MM.1S (cell line): Measurements from ENCODE around the gene MARCKSL1.
"Not testable (repeated sequence)": the region's sequence is repeated elsewhere in the genome, so short reads cannot be mapped to it uniquely, and the experiment has no call there.

ENCODE experiments used
- DNase-seq: peaks from one replicate; pipeline ENCODE4 v3.0.0-alpha.2; 2015
- H2AFZ ChIP-seq: fragments of 300-600 bp; sonication (generic); 2 replicates; pipeline ENCODE4 v1.6.0; 2016; ENCODE audit warnings: antibody characterized with exemption, low read length
- H3F3A ChIP-seq: fragments of 300-600 bp; sonication (generic); 2 replicates; pipeline ENCODE4 v1.6.1; 2016; ENCODE audit warnings: mild to moderate bottlenecking, antibody characterized with exemption, low read length, moderate library complexity, mixed read lengths; ENCODE audit not compliant: insufficient read depth
- H3K27ac ChIP-seq: fragments of 300-600 bp; sonication (generic); 2 replicates; pipeline ENCODE4 v1.5.1; 2016; ENCODE audit warnings: mild to moderate bottlenecking, low read length
- H3K27me3 ChIP-seq: fragments of 300-600 bp; sonication (generic); replicated peaks from 2 replicates; pipeline ENCODE4 v1.6.0; 2016; ENCODE audit warnings: low read length; ENCODE audit not compliant: insufficient read depth
- H3K36me3 ChIP-seq: fragments of 300-600 bp; sonication (generic); replicated peaks from 2 replicates; pipeline ENCODE4 v1.6.1; 2016; ENCODE audit warnings: mild to moderate bottlenecking, low read length, mixed read lengths; ENCODE audit not compliant: insufficient read depth
- H3K4me1 ChIP-seq: fragments of 300-600 bp; sonication (generic); 2 replicates; pipeline ENCODE4 v1.6.1; 2016; ENCODE audit warnings: low read length, mixed read lengths
- H3K4me2 ChIP-seq: fragments of 300-600 bp; sonication (generic); 2 replicates; pipeline ENCODE4 v1.6.0; 2016; ENCODE audit warnings: low read depth, low read length
- H3K4me3 ChIP-seq: fragments of 300-600 bp; sonication (generic); 2 replicates; pipeline ENCODE4 v1.5.1; 2016; ENCODE audit warnings: low read length, mixed read lengths
- H3K79me2 ChIP-seq: fragments of 300-600 bp; sonication (generic); 2 replicates; pipeline ENCODE4 v1.6.1; 2016; ENCODE audit warnings: mixed run types, low read length, mixed read lengths
- H3K9ac ChIP-seq: fragments of 300-600 bp; sonication (generic); 2 replicates; pipeline ENCODE4 v1.6.1; 2016; ENCODE audit warnings: low read length, mixed read lengths
- H3K9me2 ChIP-seq: fragments of 300-600 bp; sonication (generic); replicated peaks from 2 replicates; pipeline ENCODE4 v1.6.1; 2016; ENCODE audit warnings: mild to moderate bottlenecking, low read length, mixed read lengths; ENCODE audit not compliant: insufficient read depth
- H3K9me3 ChIP-seq: fragments of 300-600 bp; sonication (generic); replicated peaks from 2 replicates; pipeline ENCODE4 v1.6.1; 2016; ENCODE audit warnings: mild to moderate bottlenecking, low read length, mixed read lengths; ENCODE audit not compliant: insufficient read depth
- H4K20me1 ChIP-seq: fragments of 300-600 bp; sonication (generic); 2 replicates; pipeline ENCODE4 v1.6.1; 2016; ENCODE audit warnings: mild to moderate bottlenecking, low read length, moderate library complexity, mixed read lengths; ENCODE audit not compliant: insufficient read depth
- EZH2 ChIP-seq: fragments of 300-600 bp; sonication (generic); optimal IDR thresholded peaks from 2 replicates; pipeline ENCODE3; 2017; ENCODE audit warnings: low read depth, mild to moderate bottlenecking, antibody characterized with exemption, low read length, mixed read lengths
- EZH2phosphoT487 ChIP-seq: fragments of 300-600 bp; sonication (generic); IDR thresholded peaks from 2 replicates; pipeline ENCODE4 v1.6.1; 2018; ENCODE audit warnings: antibody characterized with exemption, low read length
- TF ChIP-seq, protein P1 (sequence below): fragments of 300-600 bp; sonication (generic); IDR thresholded peaks from 2 replicates; pipeline ENCODE4 v1.5.1; 2016; ENCODE audit warnings: antibody characterized with exemption, low read length, mixed read lengths

Gene MARCKSL1

DNA sequence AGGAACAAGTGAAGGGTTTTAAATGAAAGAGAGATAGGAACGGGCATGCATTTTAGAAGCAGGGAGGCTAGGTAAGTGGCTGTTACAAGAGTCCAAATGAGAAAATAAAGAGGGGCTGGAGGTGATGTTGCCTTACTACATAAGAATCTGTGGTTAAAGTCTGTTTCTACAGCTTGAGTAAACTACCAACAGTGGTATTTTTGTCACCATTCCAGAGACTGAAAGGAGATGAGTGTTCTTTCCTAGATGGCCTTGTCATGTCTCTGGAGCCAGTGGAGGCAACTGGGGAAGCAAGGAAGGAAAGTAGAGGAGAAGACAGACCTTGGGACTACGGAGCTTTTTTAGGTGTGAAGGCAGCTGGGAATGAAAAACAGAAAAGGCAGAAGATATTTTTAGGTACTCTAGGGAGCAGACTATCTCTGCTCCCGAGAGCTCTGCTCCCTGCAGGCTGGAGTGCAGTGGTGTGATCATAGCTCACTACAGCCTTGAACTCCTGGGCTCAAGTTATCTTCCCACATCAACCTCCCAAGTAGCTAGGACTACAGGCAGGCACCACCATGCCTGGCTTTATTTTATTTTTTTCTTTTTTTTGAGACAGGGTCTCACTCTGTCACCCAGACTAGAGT is 31.9 kb downstream of the MARCKSL1 start:
- Histone ChIP-seq H4K20me1 (no peaks in the 10 kb centered on the region), H3K79me2 (peaks cover 95% of the 10 kb centered on the region), H3K4me1 (no peaks in the 10 kb centered on the region), H3K27me3 (no peaks in the 10 kb centered on the region), H3F3A (no peaks in the 10 kb centered on the region), H3K9me2 (no peaks in the 10 kb centered on the region), H2AFZ (no peak overlapping the region), H3K36me3 (peaks cover 20% of the 10 kb centered on the region), H3K4me3 (no peak overlapping the region), H3K4me2 (no peak overlapping the region), H3K9ac (no peak overlapping the region), H3K9me3 (no peaks in the 10 kb centered on the region), H3K27ac (no peak overlapping the region)
- TF ChIP-seq, protein P1, sequence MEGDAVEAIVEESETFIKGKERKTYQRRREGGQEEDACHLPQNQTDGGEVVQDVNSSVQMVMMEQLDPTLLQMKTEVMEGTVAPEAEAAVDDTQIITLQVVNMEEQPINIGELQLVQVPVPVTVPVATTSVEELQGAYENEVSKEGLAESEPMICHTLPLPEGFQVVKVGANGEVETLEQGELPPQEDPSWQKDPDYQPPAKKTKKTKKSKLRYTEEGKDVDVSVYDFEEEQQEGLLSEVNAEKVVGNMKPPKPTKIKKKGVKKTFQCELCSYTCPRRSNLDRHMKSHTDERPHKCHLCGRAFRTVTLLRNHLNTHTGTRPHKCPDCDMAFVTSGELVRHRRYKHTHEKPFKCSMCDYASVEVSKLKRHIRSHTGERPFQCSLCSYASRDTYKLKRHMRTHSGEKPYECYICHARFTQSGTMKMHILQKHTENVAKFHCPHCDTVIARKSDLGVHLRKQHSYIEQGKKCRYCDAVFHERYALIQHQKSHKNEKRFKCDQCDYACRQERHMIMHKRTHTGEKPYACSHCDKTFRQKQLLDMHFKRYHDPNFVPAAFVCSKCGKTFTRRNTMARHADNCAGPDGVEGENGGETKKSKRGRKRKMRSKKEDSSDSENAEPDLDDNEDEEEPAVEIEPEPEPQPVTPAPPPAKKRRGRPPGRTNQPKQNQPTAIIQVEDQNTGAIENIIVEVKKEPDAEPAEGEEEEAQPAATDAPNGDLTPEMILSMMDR = no peak
- TF ChIP-seq EZH2phosphoT487 (no peak), EZH2 (no peak)
- no peak for DNase-seq

DNA sequence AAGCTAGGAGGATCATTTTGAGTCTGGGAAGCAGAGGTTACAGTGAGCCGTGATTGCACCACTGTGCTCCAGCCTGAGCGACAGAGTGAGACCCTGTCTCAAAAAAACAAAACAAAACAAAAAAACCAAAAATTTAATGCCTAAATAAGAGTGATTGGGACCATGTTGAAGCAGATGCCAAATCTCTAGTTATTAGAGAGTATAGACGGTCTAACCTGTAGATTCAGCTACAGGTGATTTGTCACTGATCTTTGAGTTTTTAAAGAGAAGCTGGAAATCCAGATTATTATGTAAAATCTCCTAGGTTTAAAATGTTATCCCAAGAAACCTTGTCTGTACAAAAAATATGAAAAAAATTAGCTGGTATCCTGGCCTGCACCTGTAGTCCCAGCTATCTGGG is 32.7 kb downstream of the MARCKSL1 start:
- TF ChIP-seq, protein P1 = no peak
- no peak for TF ChIP-seq EZH2phosphoT487
- TF ChIP-seq EZH2 = no peak
- no peaks in the 10 kb centered on the region for H3K4me1 ChIP-seq
- H3K36me3 ChIP-seq = peaks cover 20% of the 10 kb centered on the region
- H3K4me2 ChIP-seq = no peak overlapping the region
- H3K27ac ChIP-seq = no peak overlapping the region
- H3K4me3 ChIP-seq = no peak overlapping the region
- no peaks in the 10 kb centered on the region for H3K9me3 ChIP-seq
- DNase-seq = no peak
- H3F3A ChIP-seq = no peaks in the 10 kb centered on the region
- H3K27me3 ChIP-seq = no peaks in the 10 kb centered on the region
- H3K9me2 ChIP-seq = no peaks in the 10 kb centered on the region
- no peak overlapping the region for H3K9ac ChIP-seq
- H2AFZ ChIP-seq = no peak overlapping the region
- no peaks in the 10 kb centered on the region for H4K20me1 ChIP-seq
- H3K79me2 ChIP-seq = peaks cover 96% of the 10 kb centered on the region

DNA sequence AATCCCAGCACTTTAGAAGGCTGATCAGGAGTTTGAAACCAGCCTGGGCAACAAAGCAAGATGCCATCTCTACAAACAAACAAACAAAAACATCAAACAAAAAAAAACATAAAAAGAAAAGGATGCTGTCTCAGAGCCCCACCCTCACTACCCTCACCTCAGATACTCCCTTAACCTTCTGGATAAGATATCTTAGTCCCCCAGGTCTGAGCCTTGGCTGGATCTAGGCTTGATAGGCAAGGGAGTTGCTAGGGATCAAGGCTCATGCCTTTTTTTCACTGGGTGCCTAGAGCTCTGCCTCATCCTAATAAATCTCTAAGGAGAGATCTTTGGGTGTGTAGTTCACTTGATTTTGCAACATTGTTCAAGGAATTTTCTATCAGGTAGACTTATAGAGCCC is 36.7 kb downstream of the MARCKSL1 start:
- Histone ChIP-seq H3K9me3 (no peaks in the 10 kb centered on the region), H3K9me2 (no peaks in the 10 kb centered on the region), H3K4me3 (no peak overlapping the region), H2AFZ (no peak overlapping the region), H3K4me2 (no peak overlapping the region), H3K27ac (no peak overlapping the region), H3K9ac (no peak overlapping the region), H3F3A (no peaks in the 10 kb centered on the region), H4K20me1 (no peaks in the 10 kb centered on the region), H3K4me1 (no peaks in the 10 kb centered on the region), H3K36me3 (peaks cover 15% of the 10 kb centered on the region; the same call in 1 of the 2 replicates), H3K79me2 (peaks cover 90% of the 10 kb centered on the region), H3K27me3 (no peaks in the 10 kb centered on the region)
- DNase-seq = no peak
- TF ChIP-seq, protein P1 = no peak
- TF ChIP-seq EZH2phosphoT487 = no peak
- TF ChIP-seq EZH2 = no peak

DNA sequence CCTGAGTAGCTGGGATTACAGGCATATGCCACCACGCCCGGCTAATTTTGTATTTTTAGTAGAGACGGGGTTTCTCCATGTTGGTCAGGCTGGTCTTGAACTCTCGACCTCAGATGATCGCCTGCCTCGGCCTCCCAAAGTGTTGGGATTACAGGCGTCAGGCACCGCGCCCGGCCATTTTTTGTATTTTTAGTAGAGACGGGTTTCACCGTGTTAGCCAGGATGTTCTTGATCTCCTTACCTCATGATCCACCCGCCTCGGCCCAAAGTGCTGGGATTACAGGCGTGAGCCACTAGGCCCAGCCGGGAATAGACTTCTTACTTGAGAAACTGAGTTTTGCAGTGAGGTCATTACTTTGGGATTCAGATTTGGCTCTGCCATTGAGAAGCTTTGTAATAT is 37.8 kb downstream of the MARCKSL1 start:
- H3K9me2 ChIP-seq, H3K9me3 ChIP-seq, H3K27me3 ChIP-seq, H3F3A ChIP-seq, H3K4me2 ChIP-seq, H3K9ac ChIP-seq, H3K4me1 ChIP-seq, H3K36me3 ChIP-seq, H4K20me1 ChIP-seq, DNase-seq, H3K4me3 ChIP-seq, H3K27ac ChIP-seq, H2AFZ ChIP-seq: not testable (repeated sequence)
- peaks cover 90% of the 10 kb centered on the region for H3K79me2 ChIP-seq
